ENCODE results near the gene CMC2. TPM values are rescaled to one million over a fixed set of nuclear protein-coding genes. Genes with fewer than 3 reads are reported as not detected.

CMC2 gene
- total RNA-seq, 1 donor from 2014 or later: 76.2 TPM

DNA sequence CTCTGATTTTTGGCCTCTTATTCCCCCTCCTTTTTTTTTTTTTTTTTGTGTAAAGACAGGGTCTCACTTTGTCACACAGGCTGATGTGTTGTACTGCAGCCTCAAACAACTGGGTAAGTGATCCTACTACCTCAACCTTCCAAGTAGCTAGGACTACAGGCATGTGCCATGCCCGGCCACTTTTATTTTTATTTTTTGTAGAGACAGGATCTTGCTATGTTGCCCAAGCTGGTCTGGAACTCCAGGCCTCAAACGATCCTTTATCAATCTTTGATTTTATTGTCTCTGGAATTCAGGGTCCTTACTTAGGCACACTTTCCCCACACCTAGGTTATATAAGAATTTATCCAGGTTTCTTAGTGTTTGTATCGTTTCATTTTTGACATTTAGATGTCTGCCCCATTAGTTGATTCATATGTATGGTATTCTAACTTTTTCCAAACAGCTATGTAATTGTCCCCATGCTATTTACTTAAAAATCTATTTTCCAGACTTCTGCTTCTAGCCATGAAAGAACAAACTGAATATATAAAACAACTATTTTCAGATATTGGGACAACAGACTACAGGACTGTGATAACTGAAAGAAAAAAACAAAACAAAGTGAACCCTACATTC lies 13.9 kb downstream of the CMC2 start:
- Mint-ChIP-seq H3K27ac (ENCODE audit: unreplicated experiment) (peak overlapping the region; percentile 93), H3K36me3 (ENCODE audit: unreplicated experiment) (no peaks in the 10 kb centered on the region), H3K9me3 (ENCODE audit: unreplicated experiment) (peaks cover 6% of the 10 kb centered on the region), H3K4me3 (ENCODE audit: unreplicated experiment) (peak overlapping the region; percentile 47), H3K27me3 (ENCODE audit: unreplicated experiment) (peaks cover 4% of the 10 kb centered on the region), H3K4me1 (ENCODE audit: low read depth, unreplicated experiment) (peaks cover 35% of the 10 kb centered on the region)
- TF ChIP-seq, protein P1, sequence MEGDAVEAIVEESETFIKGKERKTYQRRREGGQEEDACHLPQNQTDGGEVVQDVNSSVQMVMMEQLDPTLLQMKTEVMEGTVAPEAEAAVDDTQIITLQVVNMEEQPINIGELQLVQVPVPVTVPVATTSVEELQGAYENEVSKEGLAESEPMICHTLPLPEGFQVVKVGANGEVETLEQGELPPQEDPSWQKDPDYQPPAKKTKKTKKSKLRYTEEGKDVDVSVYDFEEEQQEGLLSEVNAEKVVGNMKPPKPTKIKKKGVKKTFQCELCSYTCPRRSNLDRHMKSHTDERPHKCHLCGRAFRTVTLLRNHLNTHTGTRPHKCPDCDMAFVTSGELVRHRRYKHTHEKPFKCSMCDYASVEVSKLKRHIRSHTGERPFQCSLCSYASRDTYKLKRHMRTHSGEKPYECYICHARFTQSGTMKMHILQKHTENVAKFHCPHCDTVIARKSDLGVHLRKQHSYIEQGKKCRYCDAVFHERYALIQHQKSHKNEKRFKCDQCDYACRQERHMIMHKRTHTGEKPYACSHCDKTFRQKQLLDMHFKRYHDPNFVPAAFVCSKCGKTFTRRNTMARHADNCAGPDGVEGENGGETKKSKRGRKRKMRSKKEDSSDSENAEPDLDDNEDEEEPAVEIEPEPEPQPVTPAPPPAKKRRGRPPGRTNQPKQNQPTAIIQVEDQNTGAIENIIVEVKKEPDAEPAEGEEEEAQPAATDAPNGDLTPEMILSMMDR (IDR thresholded peaks at IDR 0.05; ENCODE audit: partially characterized antibody, unreplicated experiment): no peak
- DNase-seq: no peak

- TF ChIP-seq, protein P1 (IDR thresholded peaks at IDR 0.05; ENCODE audit: partially characterized antibody, unreplicated experiment): no peak
- peaks cover 6% of the 10 kb centered on the region for H3K9me3 Mint-ChIP-seq (ENCODE audit: unreplicated experiment)
- no peaks in the 10 kb centered on the region for H3K36me3 Mint-ChIP-seq (ENCODE audit: unreplicated experiment)
- peaks cover 4% of the 10 kb centered on the region for H3K27me3 Mint-ChIP-seq (ENCODE audit: unreplicated experiment)
- no peak for DNase-seq
- H3K4me1 Mint-ChIP-seq (ENCODE audit: low read depth, unreplicated experiment): peaks cover 36% of the 10 kb centered on the region
- peak overlapping the region; percentile 50 for H3K27ac Mint-ChIP-seq (ENCODE audit: unreplicated experiment)
- H3K4me3 Mint-ChIP-seq (ENCODE audit: unreplicated experiment): no peak overlapping the region
These were observed 14.8 kb downstream of the CMC2 start for GRCh38 chr16:80991792-80992430.

DNA sequence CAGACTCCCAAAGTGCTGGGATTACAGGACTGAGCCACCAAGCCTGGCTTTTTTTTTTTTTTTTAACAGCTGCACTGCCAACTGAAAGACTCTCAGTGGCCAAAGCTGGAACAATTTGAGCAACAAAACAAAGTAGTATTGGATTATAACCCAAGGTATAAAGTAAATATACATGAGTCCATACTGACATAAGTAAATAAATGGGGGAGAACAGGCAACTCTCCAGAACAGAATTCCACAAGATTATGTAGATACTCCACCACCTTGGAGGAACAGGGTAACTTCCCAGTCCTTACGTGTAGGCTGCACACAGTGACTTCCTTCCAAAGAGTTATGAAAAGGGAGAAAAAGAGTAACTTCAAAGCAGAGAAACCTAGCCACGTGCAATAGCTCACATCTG lies 15.7 kb downstream of the CMC2 start:
- Mint-ChIP-seq H3K4me1 (ENCODE audit: low read depth, unreplicated experiment) (peaks cover 28% of the 10 kb centered on the region), H3K27me3 (ENCODE audit: unreplicated experiment) (peaks cover 4% of the 10 kb centered on the region), H3K9me3 (ENCODE audit: unreplicated experiment) (peaks cover 6% of the 10 kb centered on the region), H3K36me3 (ENCODE audit: unreplicated experiment) (no peaks in the 10 kb centered on the region), H3K27ac (ENCODE audit: unreplicated experiment) (no peak overlapping the region), H3K4me3 (ENCODE audit: unreplicated experiment) (no peak overlapping the region)
- no peak for DNase-seq
- TF ChIP-seq, protein P1 (IDR thresholded peaks at IDR 0.05; ENCODE audit: partially characterized antibody, unreplicated experiment): no peak

GRCh38 chr16:80990577-80990976 lies 16.1 kb downstream of the CMC2 start:
- TF ChIP-seq, protein P1 (IDR thresholded peaks at IDR 0.05; ENCODE audit: partially characterized antibody, unreplicated experiment): no peak
- Mint-ChIP-seq H3K9me3 (ENCODE audit: unreplicated experiment) (peaks cover 6% of the 10 kb centered on the region), H3K4me3 (ENCODE audit: unreplicated experiment) (no peak overlapping the region), H3K27ac (ENCODE audit: unreplicated experiment) (no peak overlapping the region), H3K4me1 (ENCODE audit: low read depth, unreplicated experiment) (peaks cover 27% of the 10 kb centered on the region), H3K27me3 (ENCODE audit: unreplicated experiment) (peaks cover 4% of the 10 kb centered on the region), H3K36me3 (ENCODE audit: unreplicated experiment) (no peaks in the 10 kb centered on the region)
- no peak for DNase-seq

DNA sequence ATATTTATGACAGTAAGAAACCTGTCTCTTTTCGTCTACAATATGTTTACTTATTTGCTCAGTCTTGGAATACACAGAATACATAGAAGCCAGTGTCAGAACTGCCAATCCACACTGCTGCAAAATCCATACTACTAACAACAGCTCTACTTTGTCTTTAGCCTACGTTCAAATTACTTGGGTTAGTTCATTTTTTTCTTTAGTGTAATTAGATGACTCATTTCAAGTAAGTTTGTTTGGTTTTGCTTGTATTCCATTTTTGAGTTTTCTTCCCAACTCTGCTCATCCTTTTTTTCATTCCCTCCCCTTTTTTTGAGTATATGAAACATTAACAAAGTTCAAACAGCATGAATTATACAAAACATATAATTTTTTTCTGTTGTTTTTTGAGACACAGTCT lies 16.9 kb downstream of the CMC2 start:
- Mint-ChIP-seq H3K27ac (ENCODE audit: unreplicated experiment) (no peak overlapping the region), H3K4me1 (ENCODE audit: low read depth, unreplicated experiment) (peaks cover 27% of the 10 kb centered on the region), H3K9me3 (ENCODE audit: unreplicated experiment) (peaks cover 6% of the 10 kb centered on the region), H3K36me3 (ENCODE audit: unreplicated experiment) (no peaks in the 10 kb centered on the region), H3K4me3 (ENCODE audit: unreplicated experiment) (no peak overlapping the region), H3K27me3 (ENCODE audit: unreplicated experiment) (peaks cover 4% of the 10 kb centered on the region)
- TF ChIP-seq, protein P1 (IDR thresholded peaks at IDR 0.05; ENCODE audit: partially characterized antibody, unreplicated experiment): no peak
- DNase-seq: no peak
